H1 (cell line): ENCODE data around the gene SLX9. TPM values are rescaled to one million over a fixed set of nuclear protein-coding genes. Genes with fewer than 3 reads are reported as not detected.

Experiments
- CTCF ChIA-PET: fragments of 300-600 bp; sonication (Branson Sonifier 250); formaldehyde crosslinking; loops from one replicate; lab custom pipeline; 2021; ENCODE audit not compliant: partially characterized antibody; lab: Charles Lee
- POLR2A ChIA-PET: fragments of 300-600 bp; sonication (Branson Sonifier 250); formaldehyde crosslinking; loops from one replicate; lab custom pipeline; 2021; ENCODE audit warnings: inconsistent platforms; ENCODE audit not compliant: partially characterized antibody; lab: Charles Lee
- DNase-seq, 2 experiments: peaks; one replicate each; pipeline versions ENCODE4 v3.0.0 to v3.0.0-alpha.2; 2010 to 2022; ENCODE audit warnings: low spot score in 2 of 2, low read depth in 1 of 2, mixed read lengths in 1 of 2
- FAIRE-seq: peaks from 2 replicates; lab custom pipeline; 2011; peaks lifted over from hg19 to GRCh38; lab: Jason Lieb, UNC
- H2AFZ ChIP-seq: 2 replicates; pipeline ENCODE4 v1.8.1; 2012; ENCODE audit warnings: low read length, inconsistent platforms
- H2AK5ac ChIP-seq: 2 replicates; pipeline ENCODE4 v1.6.1; 2013; ENCODE audit warnings: low read depth, low read length
- H2BK120ac ChIP-seq: replicated peaks from 2 replicates; pipeline ENCODE3; 2013; ENCODE audit warnings: low read depth, low read length, inconsistent platforms
- H2BK12ac ChIP-seq: 2 replicates; pipeline ENCODE4 v1.6.1; 2013; ENCODE audit warnings: low read depth, low read length
- H2BK15ac ChIP-seq: 2 replicates; pipeline ENCODE4 v1.6.1; 2013; ENCODE audit warnings: low read length
- H2BK20ac ChIP-seq: 2 replicates; pipeline ENCODE4 v1.6.1; 2013; ENCODE audit warnings: low read length
- H2BK5ac ChIP-seq: 2 replicates; pipeline ENCODE4 v1.6.1; 2013; ENCODE audit warnings: low read depth, low read length
- H3K14ac ChIP-seq: 2 replicates; pipeline ENCODE4 v1.6.1; 2013; ENCODE audit warnings: inconsistent platforms; ENCODE audit not compliant: insufficient read length
- H3K18ac ChIP-seq: 2 replicates; pipeline ENCODE4 v1.6.1; 2013; ENCODE audit warnings: low read length; ENCODE audit errors: extremely low read depth
- H3K23ac ChIP-seq: 2 replicates; pipeline ENCODE4 v1.6.1; 2013; ENCODE audit warnings: inconsistent platforms; ENCODE audit not compliant: insufficient read length
- H3K23me2 ChIP-seq: 2 replicates; pipeline ENCODE4 v1.6.1; 2013; ENCODE audit warnings: low read depth, low read length
- H3K27ac ChIP-seq: 2 replicates; pipeline ENCODE4 v1.6.1; 2011; ENCODE audit warnings: low read depth, low read length, inconsistent platforms
- H3K27me3 ChIP-seq, 4 experiments: replicated peaks in 1 of 4; 1 replicate in 1 of 4; 2 replicates in 3 of 4; pipeline versions ENCODE4 v1.6.1 to v1.8.1; 2011 to 2013; ENCODE audit warnings: low read length in 3 of 4, mild to moderate bottlenecking in 3 of 4, inconsistent platforms in 2 of 4, mixed read lengths in 2 of 4, moderate library complexity in 1 of 4; ENCODE audit not compliant: control insufficient read depth in 3 of 4, insufficient read depth in 3 of 4; ENCODE audit errors: extremely low read depth in 1 of 4
- H3K36me3 ChIP-seq, 4 experiments: 2 replicates each; pipeline versions ENCODE4 v1.6.1 to v1.8.1; 2011 to 2013; ENCODE audit warnings: mild to moderate bottlenecking in 4 of 4, low read length in 3 of 4, moderate library complexity in 2 of 4, control low read depth in 1 of 4, inconsistent platforms in 1 of 4; ENCODE audit not compliant: insufficient read depth in 4 of 4, control insufficient read depth in 2 of 4
- H3K4ac ChIP-seq: replicated peaks from 2 replicates; pipeline ENCODE3; 2013; ENCODE audit warnings: low read length, low read depth, mixed read lengths, inconsistent platforms; ENCODE audit not compliant: insufficient read length
- H3K4me1 ChIP-seq, 4 experiments: replicated peaks in 1 of 4; 1 replicate in 1 of 4; 2 replicates in 3 of 4; pipeline versions ENCODE4 v1.6.1 to v1.8.1; 2011 to 2013; ENCODE audit warnings: low read length in 3 of 4, inconsistent platforms in 2 of 4, mixed read lengths in 1 of 4; ENCODE audit not compliant: insufficient read depth in 4 of 4, control insufficient read depth in 3 of 4
- H3K4me2 ChIP-seq, 2 experiments: 2 replicates each; pipeline versions ENCODE4 v1.6.1 to v1.8.1; 2011 to 2013; ENCODE audit warnings: low read depth in 2 of 2, low read length in 2 of 2, control low read depth in 1 of 2, inconsistent platforms in 1 of 2, mild to moderate bottlenecking in 1 of 2; ENCODE audit not compliant: insufficient read depth in 1 of 2
- H3K4me3 ChIP-seq, 4 experiments: fragments of 200-600, 300-600 bp in 1 of 4; sonication (generic), shearing (Covaris generic), sonication (Bioruptor Twin) in 1 of 4; 2 replicates each; pipeline versions ENCODE4 v1.5.1 to v1.8.1; 2011 to 2016; ENCODE audit warnings: low read length in 4 of 4, low read depth in 3 of 4, control low read depth in 2 of 4, inconsistent platforms in 2 of 4, mild to moderate bottlenecking in 2 of 4, mixed read lengths in 1 of 4, moderate library complexity in 1 of 4; ENCODE audit not compliant: insufficient read depth in 2 of 4; ENCODE audit errors: extremely low read depth in 1 of 4
- H3K56ac ChIP-seq: replicated peaks from 2 replicates; pipeline ENCODE3; 2013; ENCODE audit warnings: low read depth, mild to moderate bottlenecking, mixed read lengths, low read length, inconsistent platforms; ENCODE audit not compliant: insufficient read length
- H3K79me1 ChIP-seq: 2 replicates; pipeline ENCODE4 v1.6.1; 2013; ENCODE audit warnings: low read depth, low read length, control low read depth
- H3K79me2 ChIP-seq, 2 experiments: 2 replicates each; pipeline versions ENCODE4 v1.6.1 to v1.8.1; 2012 to 2013; ENCODE audit warnings: low read length in 2 of 2, mild to moderate bottlenecking in 2 of 2, inconsistent platforms in 1 of 2; ENCODE audit not compliant: insufficient read depth in 2 of 2, control insufficient read depth in 1 of 2
- H3K9ac ChIP-seq, 4 experiments: replicated peaks in 1 of 4; 1 replicate in 1 of 4; 2 replicates in 3 of 4; pipeline versions ENCODE4 v1.6.1 to v1.8.1; 2011 to 2013; ENCODE audit warnings: low read depth in 3 of 4, low read length in 3 of 4, control low read depth in 2 of 4, mild to moderate bottlenecking in 2 of 4, moderate library complexity in 2 of 4, inconsistent platforms in 1 of 4; ENCODE audit errors: extremely low read depth in 1 of 4
- H3K9me3 ChIP-seq, 2 experiments: 2 replicates each; pipeline versions ENCODE4 v1.6.1 to v1.8.1; 2012 to 2013; ENCODE audit warnings: mild to moderate bottlenecking in 2 of 2, moderate library complexity in 2 of 2, control low read depth in 1 of 2, inconsistent platforms in 1 of 2, low read depth in 1 of 2, low read length in 1 of 2, mixed read lengths in 1 of 2; ENCODE audit not compliant: insufficient read depth in 2 of 2
- H4K20me1 ChIP-seq, 2 experiments: replicated peaks in 1 of 2; 2 replicates each; pipeline versions ENCODE3 to v1.8.1; 2011 to 2013; ENCODE audit warnings: inconsistent platforms in 2 of 2, low read length in 2 of 2, mild to moderate bottlenecking in 1 of 2; ENCODE audit not compliant: insufficient read depth in 2 of 2, control insufficient read depth in 1 of 2
- H4K5ac ChIP-seq: 2 replicates; pipeline ENCODE4 v1.6.1; 2013; ENCODE audit warnings: low read length, low read depth, mixed read lengths, inconsistent platforms; ENCODE audit not compliant: insufficient read length
- H4K8ac ChIP-seq: 2 replicates; pipeline ENCODE4 v1.8.0; 2013; ENCODE audit warnings: mild to moderate bottlenecking, moderate library complexity, low read length, inconsistent platforms; ENCODE audit not compliant: insufficient read depth; ENCODE audit errors: extremely low read depth
- H4K91ac ChIP-seq: replicated peaks from 2 replicates; pipeline ENCODE3; 2013; ENCODE audit warnings: low read length, mixed read lengths, inconsistent platforms; ENCODE audit not compliant: insufficient read length
- BRCA1 ChIP-seq: IDR thresholded peaks from 2 replicates; pipeline ENCODE4 v1.6.1; 2012; ENCODE audit warnings: low read depth, low read length, improper control_type of control experiment
- CHD2 ChIP-seq: IDR thresholded peaks from 2 replicates; pipeline ENCODE4 v1.6.1; 2012; ENCODE audit warnings: low read length, improper control_type of control experiment
- E2F6 ChIP-seq: IDR thresholded peaks from 2 replicates; pipeline ENCODE4 v1.6.1; 2012; ENCODE audit warnings: inconsistent platforms
- EP300 ChIP-seq, 2 experiments: IDR thresholded peaks; 1 replicate in 1 of 2; 2 replicates in 1 of 2; pipeline ENCODE4 v1.6.1; 2011 to 2012; ENCODE audit warnings: low read depth in 2 of 2, low read length in 2 of 2, mild to moderate bottlenecking in 2 of 2, borderline replicate concordance in 1 of 2, inconsistent platforms in 1 of 2, moderate library complexity in 1 of 2
- MAX ChIP-seq: IDR thresholded peaks from 2 replicates; pipeline ENCODE4 v1.6.1; 2012; ENCODE audit warnings: inconsistent platforms
- NRF1 ChIP-seq: IDR thresholded peaks from 2 replicates; pipeline ENCODE4 v1.6.1; 2011; ENCODE audit warnings: mild to moderate bottlenecking, low read depth, low read length, improper control_type of control experiment
- RFX5 ChIP-seq: IDR thresholded peaks from 2 replicates; pipeline ENCODE4 v1.6.1; 2011; ENCODE audit warnings: low read depth, low read length, improper control_type of control experiment, borderline replicate concordance
- RXRA ChIP-seq: IDR thresholded peaks from 2 replicates; pipeline ENCODE4 v1.6.1; 2011; ENCODE audit warnings: low read depth, mild to moderate bottlenecking, low read length, moderate library complexity; ENCODE audit not compliant: insufficient read depth
- SAP30 ChIP-seq: fragments of 300-600 bp; sonication (generic); IDR thresholded peaks from 2 replicates; pipeline ENCODE4 v1.7.1; 2012; ENCODE audit warnings: low read length, moderate library complexity, mild to moderate bottlenecking, inconsistent platforms; ENCODE audit not compliant: insufficient read depth, insufficient replicate concordance
- SIX5 ChIP-seq: IDR thresholded peaks from 2 replicates; pipeline ENCODE4 v1.6.1; 2011; ENCODE audit warnings: mild to moderate bottlenecking, low read depth, low read length
- SP4 ChIP-seq: IDR thresholded peaks from 2 replicates; pipeline ENCODE4 v1.6.1; 2012; ENCODE audit warnings: low read length, inconsistent platforms
- USF2 ChIP-seq: IDR thresholded peaks from 2 replicates; pipeline ENCODE4 v1.6.1; 2011; ENCODE audit warnings: low read length, improper control_type of control experiment
- WGBS, 2 experiments: shearing (Covaris generic) in 1 of 2; methylation state at CpG; one replicate each; pipeline versions ENCODE4 v1.1.6 to v1.1.7; 2013 to 2015; ENCODE audit warnings: low lambda C conversion rate in 2 of 2, mixed read lengths in 2 of 2, inconsistent platforms in 1 of 2, low coverage in 1 of 2, missing lambda C conversion rate in 1 of 2; ENCODE audit not compliant: insufficient replicate concordance in 2 of 2, insufficient coverage in 1 of 2, insufficient read length in 1 of 2; ENCODE audit errors: extremely low coverage in 1 of 2, missing lambda C conversion rate in 1 of 2; 5-methylcytosine and 5-hydroxymethylcytosine counted together
- polyA plus RNA-seq, 7 experiments: library from polyadenylated mRNA; depleted of rRNA in 3 of 7; stranded (reverse) in 5 of 7; unstranded in 2 of 7; fragments of >200 nt in 5 of 7; fragments of 200-250 nt in 2 of 7; gene quantifications; 1 replicate in 5 of 7; 2 replicates in 1 of 7; 4 replicates in 1 of 7; pipeline versions ENCODE4 v1.2.1 to v1.2.3, GENCODE V29; 2011 to 2013; ENCODE audit warnings: missing spikeins in 2 of 7, mixed read lengths in 2 of 7
- total RNA-seq: library from RNA; stranded (reverse); fragmentation: NEBNext Ultra II Directional; extraction: Animal tissue kit (Norgen Biotek cat#: 25700); gene quantifications from 2 replicates; pipeline ENCODE4 v1.2.1, GENCODE V29; 2021

The SLX9 gene
- total and polyA plus RNA-seq, 2 of the 8 experiments (the other 6 are each of a cell fraction or from before 2014, with no cell fraction given), result 17.7 to 57.3 TPM

- Histone ChIP-seq H3K56ac (no peak overlapping the region), H3K79me1 (no peaks in the 10 kb centered on the region), H3K4me3 (no peak overlapping the region), H3K18ac (no peak overlapping the region), H3K4me2 (no peak overlapping the region), H3K36me3 (peaks cover 0 to 4% (median 0%) of the 10 kb centered on the region in 4 experiments; a peak in 1 of 8 replicates), H4K20me1 (peaks cover 0 to 3% of the 10 kb centered on the region in 2 experiments), H2BK15ac (no peak overlapping the region), H4K8ac (no peak overlapping the region), H3K4me1 (peaks cover 0 to 23% (median 11%) of the 10 kb centered on the region in 4 experiments; a peak in 5 of 7 replicates), H3K4ac (no peak overlapping the region), H2AK5ac (no peak overlapping the region), H3K9ac (no peak overlapping the region), H2BK20ac (no peak overlapping the region), H2AFZ (no peak overlapping the region), H3K9me3 (no peaks in the 10 kb centered on the region), H4K91ac (no peak overlapping the region), H3K23me2 (peaks cover 7% of the 10 kb centered on the region; the same call in 1 of the 2 replicates), H3K23ac (no peak overlapping the region), H3K79me2 (no peaks in the 10 kb centered on the region), H3K27ac (no peak overlapping the region), H2BK12ac (no peak overlapping the region), H3K27me3 (peaks cover 25 to 56% (median 51%) of the 10 kb centered on the region in 4 experiments), H2BK5ac (no peak overlapping the region), H3K14ac (no peak overlapping the region), H4K5ac (no peak overlapping the region), H2BK120ac (no peak overlapping the region)
- DNase-seq (no peak), FAIRE-seq (no peak)
- ChIA-PET POLR2A (interaction anchor here (2.0 kb wide), 1 partner anchor 10 kb away, joined by 6 read pairs; no protein-coding TSS in a partner anchor), CTCF (interaction anchor here (1.1 to 3.4 kb wide), 6 partner anchors 10 to 204 kb away, joined by 3 to 11 read pairs (median 6); no protein-coding TSS in a partner anchor)
- WGBS, 2 experiments, result 97% methylated on average over 4 of the region's 6 CpGs; no CpG with 5 or more reads in 1 of the 2 experiments
- TF ChIP-seq USF2, result no peak
- TF ChIP-seq SAP30, result no peak
- no peak for TF ChIP-seq RXRA
- TF ChIP-seq EP300 (IDR thresholded peaks at IDR 0.05; ENCODE audit: borderline replicate concordance in 1 of 2, low read depth in 2 of 2, low read length in 2 of 2), result no peak
- no peak for TF ChIP-seq E2F6
- no peak for TF ChIP-seq CHD2
- TF ChIP-seq BRCA1, result no peak
- no peak for TF ChIP-seq NRF1
- no peak for TF ChIP-seq SIX5
- TF ChIP-seq RFX5, result no peak
- TF ChIP-seq SP4, result no peak
- TF ChIP-seq MAX, result no peak
These were observed 5.6 kb upstream of the SLX9 start for GRCh38 chr21:44934276-44934675.
